H9 (cell line): ENCODE measurements around the gene NEUROD2. TPM values are rescaled to one million over a fixed set of nuclear protein-coding genes. Genes with fewer than 3 reads are reported as not detected.
A peak's percentile ranks its signal among the peaks of the same experiment; 100 is the strongest.

Experiments
- DNase-seq: peaks from one replicate; pipeline ENCODE4 v3.0.0-alpha.2; 2017
- H2AFZ ChIP-seq: one replicate; pipeline ENCODE4 v1.6.1; 2013; ENCODE audit warnings: mild to moderate bottlenecking, low read length, control low read depth, moderate library complexity
- H2AK5ac ChIP-seq: 2 replicates; pipeline ENCODE4 v1.6.1; 2013; ENCODE audit warnings: low read length, control low read depth, mixed read lengths; ENCODE audit not compliant: insufficient read length
- H2BK120ac ChIP-seq: one replicate; pipeline ENCODE4 v1.6.1; 2013; ENCODE audit warnings: low read depth, mild to moderate bottlenecking, low read length, control low read depth, inconsistent platforms; ENCODE audit not compliant: poor library complexity, severe bottlenecking
- H2BK12ac ChIP-seq: 2 replicates; pipeline ENCODE4 v1.6.1; 2013; ENCODE audit warnings: low read length, control low read depth, mixed read lengths, low read depth; ENCODE audit not compliant: insufficient read length
- H2BK15ac ChIP-seq: 2 replicates; pipeline ENCODE4 v1.6.1; 2013; ENCODE audit warnings: low read depth, low read length, control low read depth
- H2BK20ac ChIP-seq: one replicate; pipeline ENCODE4 v1.6.1; 2013; ENCODE audit warnings: low read depth, mild to moderate bottlenecking, low read length, control low read depth, inconsistent platforms; ENCODE audit not compliant: poor library complexity, severe bottlenecking
- H2BK5ac ChIP-seq: 2 replicates; pipeline ENCODE4 v1.6.1; 2013; ENCODE audit warnings: low read length, control low read depth, mixed read lengths; ENCODE audit not compliant: insufficient read length
- H3K14ac ChIP-seq: 2 replicates; pipeline ENCODE4 v1.6.1; 2013; ENCODE audit warnings: low read length, control low read depth; ENCODE audit not compliant: insufficient read depth
- H3K18ac ChIP-seq: 2 replicates; pipeline ENCODE4 v1.6.1; 2013; ENCODE audit warnings: low read depth, mild to moderate bottlenecking, mixed read lengths, low read length, control low read depth; ENCODE audit not compliant: insufficient read length
- H3K23ac ChIP-seq: 2 replicates; pipeline ENCODE4 v1.6.1; 2013; ENCODE audit warnings: low read length, control low read depth, mixed read lengths, low read depth; ENCODE audit not compliant: insufficient read length
- H3K23me2 ChIP-seq: 2 replicates; pipeline ENCODE4 v1.6.1; 2013; ENCODE audit warnings: low read depth, mild to moderate bottlenecking, mixed read lengths, low read length, control low read depth; ENCODE audit not compliant: insufficient read length, poor library complexity, severe bottlenecking
- H3K27ac ChIP-seq: 2 replicates; pipeline ENCODE4 v1.5.1; 2013; ENCODE audit warnings: low read length, control low read depth, mixed read lengths, low read depth; ENCODE audit not compliant: insufficient read length
- H3K27me3 ChIP-seq: 2 replicates; pipeline ENCODE4 v1.6.1; 2013; ENCODE audit warnings: low read length, control low read depth, inconsistent platforms; ENCODE audit not compliant: insufficient read depth
- H3K4ac ChIP-seq: 2 replicates; pipeline ENCODE4 v1.6.1; 2013; ENCODE audit warnings: low read depth, mild to moderate bottlenecking, control low read depth, inconsistent platforms, low read length, moderate library complexity
- H3K4me1 ChIP-seq: 2 replicates; pipeline ENCODE4 v1.6.1; 2013; ENCODE audit warnings: low read length, control low read depth, inconsistent platforms; ENCODE audit not compliant: insufficient read depth
- H3K4me2 ChIP-seq: 2 replicates; pipeline ENCODE4 v1.6.1; 2013; ENCODE audit warnings: low read length, control low read depth, mixed read lengths; ENCODE audit not compliant: insufficient read length, insufficient read depth
- H3K56ac ChIP-seq: 2 replicates; pipeline ENCODE4 v1.6.1; 2013; ENCODE audit warnings: low read depth, mild to moderate bottlenecking, mixed read lengths, low read length, control low read depth; ENCODE audit not compliant: insufficient read length
- H3K79me1 ChIP-seq: 2 replicates; pipeline ENCODE4 v1.6.1; 2013; ENCODE audit warnings: low read depth, mild to moderate bottlenecking, moderate library complexity, low read length, control low read depth, inconsistent platforms; ENCODE audit not compliant: insufficient read depth, poor library complexity, severe bottlenecking
- H3K79me2 ChIP-seq: 2 replicates; pipeline ENCODE4 v1.6.1; 2013; ENCODE audit warnings: low read length, control low read depth, inconsistent platforms; ENCODE audit not compliant: insufficient read depth
- H3K9ac ChIP-seq: 2 replicates; pipeline ENCODE4 v1.6.1; 2013; ENCODE audit warnings: low read length, control low read depth, mixed read lengths; ENCODE audit not compliant: insufficient read length; ENCODE audit errors: extremely low read depth
- H3K9me3 ChIP-seq: one replicate; pipeline ENCODE4 v1.6.1; 2013; ENCODE audit warnings: low read depth, low read length, inconsistent platforms; ENCODE audit not compliant: control insufficient read depth
- H3T11ph ChIP-seq: one replicate; pipeline ENCODE4 v1.6.1; 2013; ENCODE audit warnings: mild to moderate bottlenecking, low read length, control low read depth, inconsistent platforms
- H4K20me1 ChIP-seq: one replicate; pipeline ENCODE4 v1.6.1; 2013; ENCODE audit not compliant: control insufficient read depth, insufficient read length, insufficient read depth
- H4K5ac ChIP-seq: 2 replicates; pipeline ENCODE4 v1.6.1; 2013; ENCODE audit warnings: low read depth, mild to moderate bottlenecking, mixed read lengths, low read length, control low read depth; ENCODE audit not compliant: insufficient read length
- H4K8ac ChIP-seq: replicated peaks from 2 replicates; pipeline ENCODE4 v1.6.1; 2013; ENCODE audit warnings: low read length, control low read depth, mixed read lengths, low read depth; ENCODE audit not compliant: insufficient read length
- H4K91ac ChIP-seq: 2 replicates; pipeline ENCODE4 v1.6.1; 2013; ENCODE audit warnings: low read depth, mild to moderate bottlenecking, moderate library complexity, mixed read lengths, low read length, control low read depth; ENCODE audit not compliant: insufficient read length
- H3K27ac Mint-ChIP-seq, 3 experiments: 2 replicates in 2 of 3; 3 replicates in 1 of 3; pipeline ENCODE4 v1.8.0; 2020 to 2021; ENCODE audit warnings: mixed read lengths in 3 of 3, mild to moderate bottlenecking in 1 of 3, moderate library complexity in 1 of 3
- H3K27me3 Mint-ChIP-seq: 2 replicates; pipeline ENCODE4 v1.8.0; 2021; ENCODE audit warnings: low read depth, mild to moderate bottlenecking, moderate library complexity, mixed read lengths
- H3K36me3 Mint-ChIP-seq, 3 experiments: 2 replicates in 2 of 3; 3 replicates in 1 of 3; pipeline ENCODE4 v1.8.0; 2020 to 2021; ENCODE audit warnings: low read depth in 3 of 3, mixed read lengths in 3 of 3; ENCODE audit not compliant: insufficient read depth in 1 of 3
- H3K4me1 Mint-ChIP-seq, 2 experiments: 2 replicates each; pipeline ENCODE4 v1.8.0; 2020; ENCODE audit warnings: mixed read lengths in 2 of 2
- H3K4me3 Mint-ChIP-seq, 2 experiments: 2 replicates in 1 of 2; 3 replicates in 1 of 2; pipeline ENCODE4 v1.8.0; 2020 to 2021; ENCODE audit warnings: mild to moderate bottlenecking in 2 of 2, mixed read lengths in 2 of 2, moderate library complexity in 1 of 2
- H3K9me3 Mint-ChIP-seq, 2 experiments: 2 replicates in 1 of 2; 3 replicates in 1 of 2; pipeline ENCODE4 v1.8.0; 2020; ENCODE audit warnings: mild to moderate bottlenecking in 2 of 2, mixed read lengths in 2 of 2, moderate library complexity in 1 of 2
- WGBS: extraction: QIAGEN DNeasy Blood & Tissue Kit; methylation state at CpG from one replicate; pipeline ENCODE4 v1.1.7; 2013; ENCODE audit warnings: missing lambda C conversion rate, low lambda C conversion rate, mixed read lengths; ENCODE audit not compliant: insufficient read length; ENCODE audit errors: extremely low coverage; 5-methylcytosine and 5-hydroxymethylcytosine counted together
- total RNA-seq: library from RNA; stranded (reverse); gene quantifications from 2 replicates; pipeline ENCODE4 v1.2.1, GENCODE V29; 2021
- TF ChIP-seq, protein P1 (sequence below): fragments of 200-600 bp; sonication (generic); conservative IDR thresholded peaks from 3 replicates; pipeline ENCODE4 v1.8.0; 2021; ENCODE audit warnings: antibody characterized with exemption, mild to moderate bottlenecking

Gene NEUROD2
- total RNA-seq, 1 experiment from 2014 or later: not detected

DNA sequence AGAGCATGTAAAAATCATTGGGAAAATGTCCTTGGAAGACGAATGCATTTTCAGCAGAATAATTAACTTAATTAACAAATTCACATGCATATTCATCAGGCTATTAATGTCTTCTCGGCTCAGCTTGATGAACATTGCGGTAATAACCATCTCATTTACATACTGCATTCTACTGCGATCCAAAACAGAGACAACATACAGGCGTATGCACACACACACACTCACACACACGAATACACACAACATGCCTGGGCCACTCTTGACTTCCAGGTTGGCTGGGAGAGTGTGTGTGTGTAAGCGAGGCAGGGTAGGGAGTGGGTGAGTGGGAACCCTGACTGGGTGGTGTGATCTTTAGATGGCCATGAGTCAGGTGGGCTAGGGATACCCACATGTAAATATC, 44.7 kb downstream of the NEUROD2 start:
- no peak overlapping the region for H3K4me2 ChIP-seq
- H2BK12ac ChIP-seq: no peak overlapping the region
- peaks cover 6% of the 10 kb centered on the region; the same call in 1 of the 2 replicates for H3K4me1 ChIP-seq
- H3K56ac ChIP-seq: no peak overlapping the region
- DNase-seq: no peak
- H2AFZ ChIP-seq: no peak overlapping the region
- no peaks in the 10 kb centered on the region for H3K23me2 ChIP-seq
- H2BK20ac ChIP-seq: no peak overlapping the region
- H4K91ac ChIP-seq: no peak overlapping the region
- peak overlapping the region in 1 of 2 experiments; percentile 71; a peak in 1 of 5 replicates for H3K4me3 Mint-ChIP-seq
- no peaks in the 10 kb centered on the region for H3K79me1 ChIP-seq
- H3K27me3 ChIP-seq: no peaks in the 10 kb centered on the region
- no peak overlapping the region for H2BK5ac ChIP-seq
- H3K79me2 ChIP-seq: no peaks in the 10 kb centered on the region
- no peak overlapping the region for H3T11ph ChIP-seq
- H3K36me3 Mint-ChIP-seq: peaks cover 0 to 7% (median 2%) of the 10 kb centered on the region in 3 experiments; a peak in 2 of 7 replicates
- no peak overlapping the region for H3K23ac ChIP-seq
- peak overlapping the region; percentile 65 for H3K18ac ChIP-seq
- TF ChIP-seq, protein P1, sequence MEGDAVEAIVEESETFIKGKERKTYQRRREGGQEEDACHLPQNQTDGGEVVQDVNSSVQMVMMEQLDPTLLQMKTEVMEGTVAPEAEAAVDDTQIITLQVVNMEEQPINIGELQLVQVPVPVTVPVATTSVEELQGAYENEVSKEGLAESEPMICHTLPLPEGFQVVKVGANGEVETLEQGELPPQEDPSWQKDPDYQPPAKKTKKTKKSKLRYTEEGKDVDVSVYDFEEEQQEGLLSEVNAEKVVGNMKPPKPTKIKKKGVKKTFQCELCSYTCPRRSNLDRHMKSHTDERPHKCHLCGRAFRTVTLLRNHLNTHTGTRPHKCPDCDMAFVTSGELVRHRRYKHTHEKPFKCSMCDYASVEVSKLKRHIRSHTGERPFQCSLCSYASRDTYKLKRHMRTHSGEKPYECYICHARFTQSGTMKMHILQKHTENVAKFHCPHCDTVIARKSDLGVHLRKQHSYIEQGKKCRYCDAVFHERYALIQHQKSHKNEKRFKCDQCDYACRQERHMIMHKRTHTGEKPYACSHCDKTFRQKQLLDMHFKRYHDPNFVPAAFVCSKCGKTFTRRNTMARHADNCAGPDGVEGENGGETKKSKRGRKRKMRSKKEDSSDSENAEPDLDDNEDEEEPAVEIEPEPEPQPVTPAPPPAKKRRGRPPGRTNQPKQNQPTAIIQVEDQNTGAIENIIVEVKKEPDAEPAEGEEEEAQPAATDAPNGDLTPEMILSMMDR: no peak
- no peak overlapping the region for H2AK5ac ChIP-seq
- no CpG with 5 or more reads among the region's 7 CpGs for WGBS
- no peaks in the 10 kb centered on the region; the same call in 1 of the 2 replicates for H3K27me3 Mint-ChIP-seq
- no peak overlapping the region for H4K8ac ChIP-seq
- H3K27ac ChIP-seq: no peak overlapping the region
- no peak overlapping the region for H3K14ac ChIP-seq
- peaks cover 14 to 25% of the 10 kb centered on the region in 2 experiments for H3K4me1 Mint-ChIP-seq
- no peak overlapping the region for H2BK15ac ChIP-seq
- H2BK120ac ChIP-seq: no peak overlapping the region
- H3K9me3 ChIP-seq: no peaks in the 10 kb centered on the region
- H3K9ac ChIP-seq: no peak overlapping the region
- no peaks in the 10 kb centered on the region for H4K20me1 ChIP-seq
- no peak overlapping the region for H4K5ac ChIP-seq
- H3K27ac Mint-ChIP-seq: no peak overlapping the region
- no peaks in the 10 kb centered on the region for H3K9me3 Mint-ChIP-seq
- no peak overlapping the region for H3K4ac ChIP-seq
